EL (cell line): ENCODE results near the gene GPR68.
"Not testable (repeated sequence)": the region's sequence is repeated elsewhere in the genome, so short reads cannot be mapped to it uniquely, and the experiment has no call there.

Experiments
- DNase-seq: peaks from one replicate; pipeline ENCODE4 v3.0.0-alpha.2; 2016

The GPR68 gene

DNA sequence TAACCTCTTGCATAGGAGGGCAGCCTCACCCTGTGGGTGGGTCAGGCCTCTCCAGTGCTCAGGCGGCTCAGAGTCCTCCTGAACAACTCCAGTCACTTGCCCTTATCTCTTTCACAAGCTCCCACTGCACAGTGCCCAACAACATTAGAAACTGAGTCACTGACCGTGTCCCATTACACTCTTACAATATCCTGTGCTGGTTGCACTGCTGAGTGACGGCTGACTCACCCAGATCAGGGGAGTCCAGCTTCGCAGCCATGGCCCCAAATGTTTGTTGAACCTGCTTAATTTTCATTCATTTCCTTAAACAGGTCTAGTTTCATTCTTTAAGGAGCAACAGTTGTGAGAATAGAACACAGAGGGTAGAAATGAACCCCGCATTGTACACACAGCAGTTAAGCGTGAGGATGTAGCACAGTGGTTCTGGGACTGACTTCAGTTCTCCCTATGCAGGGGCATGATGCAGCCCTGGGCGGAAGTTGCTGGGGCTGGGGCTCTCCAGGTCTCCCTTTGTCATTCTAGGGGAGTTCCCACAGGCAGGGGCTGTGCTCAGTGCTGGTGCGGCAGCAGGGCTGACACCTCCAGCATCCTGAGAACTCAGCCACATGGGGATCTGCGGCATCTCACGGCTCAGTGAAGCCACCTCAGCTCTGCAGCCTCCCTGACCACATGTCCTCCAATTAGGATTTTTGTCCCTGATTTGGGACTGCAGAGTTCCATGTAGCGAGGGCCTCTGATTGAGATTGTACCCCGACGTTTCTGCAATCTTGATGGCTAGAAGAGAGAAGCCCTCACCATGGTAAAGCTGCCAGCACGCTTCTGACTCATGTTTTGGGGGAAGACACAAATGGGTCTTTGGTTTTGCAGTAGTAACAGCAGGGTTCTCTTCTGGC, 16.1 kb downstream of the GPR68 start:
- DNase-seq, result peak; percentile 65

GRCh38 chr14:91227183-91227628, 17.3 kb downstream of the GPR68 start:
- no peak for DNase-seq

DNA sequence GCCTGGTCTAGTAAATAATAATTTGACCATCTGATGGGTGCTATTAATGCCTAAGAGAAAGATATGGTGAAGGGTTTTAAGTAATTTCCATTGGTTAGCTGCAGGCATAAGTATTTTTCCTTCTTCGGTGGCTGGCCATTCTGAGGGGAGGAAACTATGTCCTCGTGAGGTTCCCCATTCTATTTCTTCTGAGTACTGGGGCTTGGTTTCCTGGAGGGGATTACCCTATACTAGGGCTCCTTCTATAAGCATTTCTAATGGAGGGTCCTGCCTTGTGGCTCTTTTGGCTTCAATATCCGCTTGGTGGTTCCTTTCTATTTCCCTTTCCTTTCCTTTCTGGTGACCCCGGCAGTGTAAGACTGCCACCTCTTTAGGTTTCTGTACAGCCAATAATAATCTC, 18.1 kb downstream of the GPR68 start:
- not testable (repeated sequence) for DNase-seq

- no peak for DNase-seq
Measured at GRCh38 chr14:91225025-91225424, 19.5 kb downstream of the GPR68 start.

DNA sequence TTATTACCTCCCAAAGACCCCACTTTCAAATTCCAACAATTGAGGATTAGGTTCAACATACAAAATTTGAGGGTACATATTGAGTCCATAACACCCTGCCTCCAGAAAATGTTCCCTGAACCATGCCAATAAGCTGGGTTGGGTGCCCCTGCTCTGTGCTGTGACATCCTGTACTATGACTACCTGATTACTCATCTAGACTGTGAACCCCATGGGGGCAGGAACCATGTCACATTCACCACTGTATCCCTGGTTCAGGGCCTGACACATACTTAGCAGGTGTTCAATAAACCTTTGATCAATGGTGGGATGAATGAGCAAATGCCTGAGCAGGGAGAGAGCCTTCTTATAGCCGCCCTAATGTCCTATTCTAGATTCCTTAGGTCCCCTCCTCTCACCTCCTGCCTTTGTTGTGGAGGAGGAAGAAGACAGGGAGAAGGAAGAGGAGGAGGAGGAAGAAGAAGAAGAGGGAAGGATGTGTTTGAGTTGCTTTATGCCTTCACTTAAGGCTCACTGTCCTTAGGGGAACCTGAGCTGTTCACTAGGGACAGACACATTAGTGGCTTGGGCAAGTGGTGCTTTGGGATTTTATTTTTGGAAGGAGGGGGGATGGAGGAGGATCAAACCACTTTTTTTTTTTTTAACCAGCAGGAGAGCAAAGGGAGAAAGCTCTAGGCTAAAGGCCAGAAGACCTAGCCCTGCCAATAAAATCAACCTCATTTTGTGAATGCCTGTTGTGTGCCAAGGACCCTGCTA, 21.3 kb downstream of the GPR68 start:
- peak; percentile 16 for DNase-seq

- DNase-seq, result no peak
Measured at GRCh38 chr14:91221270-91221669, 23.2 kb downstream of the GPR68 start.

GRCh38 chr14:91220581-91221000, 23.9 kb downstream of the GPR68 start:
- DNase-seq, result no peak

DNA sequence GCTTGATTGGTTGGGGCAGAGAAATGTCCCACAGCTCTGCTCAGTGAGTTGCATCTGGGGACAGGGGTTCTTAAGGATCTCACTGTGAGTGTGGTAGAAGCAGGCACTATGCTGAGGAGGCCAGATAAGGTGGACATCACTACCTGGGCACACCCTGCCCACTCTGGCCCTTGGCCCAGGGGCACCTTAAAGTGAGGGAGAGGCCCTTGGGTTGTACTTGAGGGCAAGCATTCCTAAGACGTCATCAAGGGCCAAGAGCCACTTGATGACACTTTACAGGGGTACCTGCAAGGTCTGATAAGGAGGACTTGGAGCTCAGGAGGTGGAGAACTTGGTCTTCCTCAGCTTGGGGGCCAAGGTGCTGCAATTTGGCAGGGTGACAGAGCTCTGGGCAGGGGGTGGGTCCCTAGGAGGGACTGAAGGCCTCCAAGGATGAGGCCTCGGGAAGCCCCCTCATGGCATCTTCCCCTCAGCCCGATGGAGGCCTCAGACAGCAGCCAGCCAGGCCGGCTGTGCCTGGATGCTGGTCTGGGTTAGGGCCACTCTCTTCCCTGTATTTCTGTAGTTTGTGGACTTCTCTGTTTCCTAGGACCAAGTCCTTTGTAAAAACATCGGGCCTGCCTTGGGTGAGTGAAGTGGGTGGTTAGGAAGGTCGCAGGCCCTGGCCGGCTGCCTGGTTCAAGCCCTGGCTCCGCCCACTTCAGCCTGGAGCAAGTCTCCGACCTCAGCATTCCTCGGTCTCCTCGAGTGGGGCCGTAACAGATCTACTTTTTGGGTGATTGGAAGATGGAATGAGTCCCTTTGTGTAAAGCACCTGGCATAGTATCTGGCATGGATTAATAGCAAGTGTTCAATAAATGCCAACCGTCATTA, 24.8 kb downstream of the GPR68 start:
- DNase-seq, result no peak

DNA sequence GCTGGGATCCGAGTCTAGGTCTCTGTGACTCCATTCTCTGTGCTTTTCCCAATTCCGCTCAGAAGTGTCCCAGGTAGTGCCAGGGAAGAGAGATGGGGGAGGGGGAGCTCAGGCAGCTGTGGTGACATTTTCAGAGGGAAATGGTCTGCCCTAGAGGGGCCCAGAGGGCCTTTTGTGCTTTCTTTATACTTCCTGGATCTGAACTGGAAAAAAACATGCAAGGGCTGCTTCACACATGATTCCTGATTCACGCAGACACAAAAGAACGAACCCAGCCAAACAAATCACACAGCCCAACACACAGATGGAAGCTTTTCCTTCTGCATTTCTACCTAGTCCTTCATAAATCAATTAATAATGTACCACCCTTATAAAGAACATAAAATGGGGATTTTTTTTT, 26.5 kb downstream of the GPR68 start:
- no peak for DNase-seq

DNA sequence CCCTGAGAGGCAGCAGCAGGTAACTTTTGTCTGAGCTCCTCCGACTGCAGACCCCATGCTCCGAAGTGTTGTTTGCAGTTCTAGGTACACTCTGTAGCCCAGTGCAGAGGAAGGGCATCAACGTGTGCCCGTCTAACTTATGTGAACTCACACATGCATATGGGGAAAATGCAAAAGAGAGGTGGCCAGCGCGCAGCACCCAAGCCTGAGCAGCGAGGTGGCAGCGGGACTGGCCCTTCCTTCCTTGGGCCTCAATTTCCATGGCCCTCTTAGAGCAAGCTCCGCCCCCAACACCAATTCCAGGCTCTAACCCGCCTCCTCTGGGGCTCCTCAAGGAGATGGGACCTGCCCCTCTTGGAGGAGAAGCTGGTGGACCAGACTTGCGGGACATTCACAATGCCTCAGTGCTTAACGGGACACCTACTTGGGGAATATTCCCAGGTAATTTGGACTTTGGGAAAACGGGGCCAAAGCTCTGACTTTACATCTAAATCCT, 27.7 kb downstream of the GPR68 start:
- no peak for DNase-seq

- no peak for DNase-seq
Measured at GRCh38 chr14:91215381-91215780, 29.1 kb downstream of the GPR68 start.

DNA sequence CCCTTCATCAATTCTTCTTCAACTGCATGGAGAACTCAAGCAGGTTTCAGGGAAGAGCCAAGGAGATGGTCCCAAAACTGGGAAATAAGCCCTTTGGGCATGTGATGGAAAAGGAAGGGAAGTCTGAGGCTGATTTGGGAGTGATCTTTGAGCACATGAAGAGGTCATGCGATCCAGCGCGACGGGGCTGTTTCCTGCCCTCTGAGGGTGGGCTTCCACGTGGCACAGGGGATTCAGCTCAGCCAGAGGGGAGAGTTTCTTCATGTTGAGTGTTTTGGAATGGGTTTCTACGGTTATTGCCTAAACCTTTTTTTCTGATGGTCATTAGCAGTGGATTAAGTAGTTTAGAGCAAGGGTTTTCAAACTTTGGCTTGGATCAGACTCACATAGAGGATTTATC, 30.2 kb downstream of the GPR68 start:
- DNase-seq, result no peak

DNA sequence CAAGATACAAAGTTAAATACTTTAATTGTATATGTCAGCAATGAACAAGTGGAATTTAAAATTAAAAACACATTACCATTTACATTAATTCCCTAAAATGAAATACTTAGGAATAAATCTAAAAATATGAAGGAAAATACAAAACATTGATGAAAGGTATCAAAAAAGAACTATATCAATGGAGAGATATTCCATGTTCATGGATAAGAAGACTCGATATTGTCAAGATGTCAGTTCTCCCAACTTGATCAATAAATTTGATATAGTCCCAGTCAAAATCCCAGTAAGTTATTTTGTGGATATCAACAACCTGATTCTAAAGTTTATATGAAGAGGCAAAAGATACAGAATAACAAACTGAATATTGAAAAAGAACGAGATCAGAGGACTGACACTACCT, 33.5 kb downstream of the GPR68 start:
- DNase-seq, result no peak

DNA sequence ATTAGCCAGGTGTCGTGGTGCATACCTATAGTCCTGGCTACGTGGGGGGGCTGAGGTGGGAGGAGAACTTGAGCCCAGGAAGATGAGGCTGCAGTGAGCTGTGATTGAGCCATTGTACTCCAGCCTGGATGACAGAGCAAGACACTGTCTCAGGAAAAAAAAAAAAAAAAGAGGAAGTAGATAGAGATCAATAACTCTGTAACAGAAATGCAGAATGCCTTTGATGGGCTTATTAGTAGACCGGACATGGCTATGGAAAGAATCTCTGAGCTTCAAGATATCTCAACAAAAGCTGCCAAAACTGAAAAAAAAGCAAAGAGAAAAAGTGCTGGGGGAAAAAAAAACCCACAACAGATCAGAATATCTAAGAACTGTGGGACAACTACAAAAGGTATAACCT, 37.5 kb downstream of the GPR68 start:
- no peak for DNase-seq

GRCh38 chr14:91205459-91205858, 39.0 kb downstream of the GPR68 start:
- no peak for DNase-seq

DNA sequence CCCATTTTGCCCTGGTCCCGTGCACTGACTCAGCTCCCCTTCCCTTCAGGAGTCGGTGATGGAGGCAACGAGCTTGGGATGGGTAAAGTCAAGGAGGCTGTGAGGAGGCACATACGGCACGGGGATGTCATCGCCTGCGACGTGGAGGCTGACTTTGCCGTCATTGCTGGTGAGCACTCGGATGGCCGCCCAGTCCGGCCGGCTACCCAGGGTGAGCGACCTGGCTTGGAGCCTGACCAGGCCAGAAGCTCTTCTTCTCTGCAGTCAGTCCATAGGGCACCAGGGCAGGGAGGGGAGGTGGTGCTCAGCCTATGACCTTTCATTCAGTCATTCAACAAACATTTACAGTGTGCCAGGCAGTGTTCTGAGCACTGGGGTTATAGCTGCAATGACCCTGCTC, 39.8 kb downstream of the GPR68 start:
- no peak for DNase-seq

GRCh38 chr14:91202234-91202974, 42.1 kb downstream of the GPR68 start:
- no peak for DNase-seq

GRCh38 chr14:91200802-91201201, 43.7 kb downstream of the GPR68 start:
- not testable (repeated sequence) for DNase-seq

GRCh38 chr14:91197631-91198030, 46.9 kb downstream of the GPR68 start:
- no peak for DNase-seq

DNA sequence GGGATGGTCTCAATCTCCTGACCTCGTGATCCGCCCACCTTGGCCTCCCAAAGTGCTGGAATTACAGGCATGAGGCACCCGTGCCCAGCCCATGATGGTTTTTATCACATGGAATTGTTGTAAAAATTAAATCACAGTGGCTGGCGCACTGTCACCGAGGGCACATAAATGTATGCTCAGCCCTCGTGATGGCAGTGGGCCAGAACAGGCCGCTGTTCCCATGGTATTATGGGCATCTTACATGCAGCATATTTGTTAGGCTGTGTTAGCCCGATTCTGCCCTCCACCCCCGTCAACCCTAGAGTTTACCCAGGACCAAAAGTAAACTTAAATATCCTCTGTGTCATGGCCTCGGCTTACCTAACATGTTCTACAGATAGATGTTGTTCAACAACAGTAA, 48.6 kb downstream of the GPR68 start:
- DNase-seq, result no peak

DNA sequence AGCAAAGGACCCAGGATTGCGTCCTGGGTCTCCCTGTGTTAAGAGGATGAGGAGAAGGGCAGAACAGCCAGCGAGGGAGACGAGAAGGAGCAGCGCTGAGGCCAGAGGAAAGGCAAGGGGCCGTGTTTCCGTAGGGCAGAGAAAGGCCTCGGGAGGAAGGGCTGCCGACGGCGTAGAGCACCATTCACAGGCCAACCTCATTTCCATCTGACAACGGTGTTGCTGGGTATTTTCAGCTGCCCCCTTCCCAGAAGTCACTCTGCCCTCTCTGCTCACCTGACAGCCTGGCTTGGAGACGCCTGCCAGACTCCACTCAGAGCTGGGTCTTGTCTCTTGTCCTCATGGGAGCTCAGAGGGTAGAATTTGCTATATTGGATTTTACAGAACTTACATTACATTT, 51.4 kb downstream of the GPR68 start:
- no peak for DNase-seq

GRCh38 chr14:91190853-91191252, 53.7 kb downstream of the GPR68 start:
- DNase-seq, result no peak
